Stomach (tissue), 4 donors: ENCODE results near the gene UGT1A7.

Source experiments
- CTCF ChIP-seq, 7 experiments: fragments of 450-650 bp in 4 of 7; fragments of 200-600 bp in 3 of 7; sonication (generic) in 3 of 7; IDR thresholded peaks; one replicate each; pipeline ENCODE4 v1.5.1; 2016 to 2019; ENCODE audit warnings: antibody characterized with exemption in 7 of 7, control low read depth in 2 of 7, mild to moderate bottlenecking in 1 of 7
- EP300 ChIP-seq: sonication (generic); formaldehyde crosslinking; IDR thresholded peaks from one replicate; pipeline ENCODE4 v1.6.1; 2017; ENCODE audit warnings: antibody characterized with exemption

GRCh38 chr2:233702238-233702637, 20.5 kb downstream of the UGT1A7 start:
- TF ChIP-seq CTCF (IDR thresholded peaks at IDR 0.05): no peak
- no peak for TF ChIP-seq EP300
